HEK293 (cell line): ENCODE results near the gene CDH22.

Experiments used
- CTCF ChIA-PET: fragments of 350-600 bp; formaldehyde crosslinking; extraction: SDS; loops from one replicate; lab custom pipeline; 2021; ENCODE audit warnings: antibody characterized with exemption; lab: Yijun Ruan, JAX
- POLR2A ChIA-PET: fragments of 300-600 bp; formaldehyde crosslinking; extraction: SDS; loops from one replicate; lab custom pipeline; 2020; ENCODE audit warnings: antibody characterized with exemption, inconsistent platforms; lab: Yijun Ruan, JAX
- H3K27ac ChIP-seq: fragments of 200-500 bp; sonication (Bioruptor generic); 2 replicates; pipeline ENCODE4 v1.5.1; 2014; ENCODE audit warnings: low read depth, low read length, control low read depth, inconsistent platforms; ENCODE audit errors: extremely low read depth
- H3K36me3 ChIP-seq, 2 experiments: fragments of 200-500 bp in 1 of 2; sonication (Bioruptor generic) in 1 of 2; 1 replicate in 1 of 2; 2 replicates in 1 of 2; pipeline ENCODE4 v1.5.1; 2014 to 2017; ENCODE audit warnings: inconsistent platforms in 2 of 2, low read length in 2 of 2; ENCODE audit not compliant: control insufficient read depth in 2 of 2, insufficient read depth in 1 of 2
- H3K4me1 ChIP-seq: fragments of 200-500 bp; sonication (Bioruptor generic); 2 replicates; pipeline ENCODE4 v1.5.1; 2014; ENCODE audit warnings: mild to moderate bottlenecking, low read length, inconsistent platforms; ENCODE audit not compliant: control insufficient read depth, insufficient read depth
- H3K4me3 ChIP-seq: 2 replicates; pipeline ENCODE4 v1.5.1; 2011; ENCODE audit warnings: low read depth, mild to moderate bottlenecking, control low read depth, low read length, moderate library complexity
- H3K9me3 ChIP-seq: fragments of 200-500 bp; sonication (Bioruptor generic); 2 replicates; pipeline ENCODE4 v1.5.1; 2014; ENCODE audit warnings: low read depth, low read length, inconsistent platforms; ENCODE audit not compliant: control insufficient read depth, insufficient read depth
- BCL11A ChIP-seq: fragments of 450-650 bp; formaldehyde crosslinking; IDR thresholded peaks from 2 replicates; pipeline ENCODE4 v1.5.1; 2016; ENCODE audit warnings: low read depth, missing biosample characterization, missing genetic modification characterization
- GLIS1 ChIP-seq: fragments of 450-650 bp; formaldehyde crosslinking; IDR thresholded peaks from 2 replicates; pipeline ENCODE4 v1.5.1; 2016; ENCODE audit warnings: missing biosample characterization, missing genetic modification characterization
- HOXA7 ChIP-seq: sonication (generic); formaldehyde crosslinking; IDR thresholded peaks from 2 replicates; pipeline ENCODE4 v1.8.1; 2022; ENCODE audit warnings: missing genetic modification reagents, borderline replicate concordance
- KLF17 ChIP-seq: fragments of 450-650 bp; formaldehyde crosslinking; IDR thresholded peaks from 2 replicates; pipeline ENCODE4 v1.5.1; 2016; ENCODE audit warnings: missing biosample characterization, missing genetic modification characterization
- PATZ1 ChIP-seq: fragments of 450-650 bp; formaldehyde crosslinking; IDR thresholded peaks from 2 replicates; pipeline ENCODE4 v1.5.1; 2016; ENCODE audit warnings: missing biosample characterization, missing genetic modification characterization
- SP7 ChIP-seq: fragments of 450-650 bp; formaldehyde crosslinking; IDR thresholded peaks from 2 replicates; pipeline ENCODE4 v1.5.1; 2016; ENCODE audit warnings: missing biosample characterization, missing genetic modification characterization
- TSHZ1 ChIP-seq: fragments of 450-650 bp; formaldehyde crosslinking; IDR thresholded peaks from 2 replicates; pipeline ENCODE4 v1.5.1; 2016; ENCODE audit warnings: missing biosample characterization, missing genetic modification characterization, borderline replicate concordance
- WT1 ChIP-seq: fragments of 450-650 bp; formaldehyde crosslinking; IDR thresholded peaks from 2 replicates; pipeline ENCODE4 v1.5.1; 2016; ENCODE audit warnings: missing biosample characterization, missing genetic modification characterization
- YY1 ChIP-seq: fragments of 450-650 bp; formaldehyde crosslinking; IDR thresholded peaks from 2 replicates; pipeline ENCODE4 v1.5.1; 2018; ENCODE audit warnings: missing biosample characterization, missing genetic modification characterization
- ZBTB17 ChIP-seq: fragments of 450-650 bp; formaldehyde crosslinking; IDR thresholded peaks from 2 replicates; pipeline ENCODE4 v1.5.1; 2016; ENCODE audit warnings: missing biosample characterization, missing genetic modification characterization
- ZBTB7A ChIP-seq: fragments of 450-650 bp; formaldehyde crosslinking; IDR thresholded peaks from 2 replicates; pipeline ENCODE4 v1.5.1; 2016; ENCODE audit warnings: low read depth, missing biosample characterization, missing genetic modification characterization
- ZEB2 ChIP-seq: fragments of 450-650 bp; formaldehyde crosslinking; IDR thresholded peaks from 2 replicates; pipeline ENCODE4 v1.5.1; 2016; ENCODE audit warnings: missing biosample characterization, missing genetic modification characterization
- ZNF114 ChIP-seq: fragments of 450-650 bp; formaldehyde crosslinking; IDR thresholded peaks from 2 replicates; pipeline ENCODE4 v1.5.0; 2017; ENCODE audit warnings: missing biosample characterization, missing genetic modification characterization
- ZNF138 ChIP-seq: fragments of 450-650 bp; formaldehyde crosslinking; IDR thresholded peaks from 2 replicates; pipeline ENCODE4 v1.5.1; 2016; ENCODE audit warnings: missing biosample characterization, missing genetic modification characterization, borderline replicate concordance
- ZNF174 ChIP-seq: fragments of 450-650 bp; formaldehyde crosslinking; IDR thresholded peaks from 2 replicates; pipeline ENCODE4 v1.5.0; 2017; ENCODE audit warnings: missing biosample characterization, mild to moderate bottlenecking, missing genetic modification characterization
- ZNF18 ChIP-seq: fragments of 450-650 bp; formaldehyde crosslinking; IDR thresholded peaks from 2 replicates; pipeline ENCODE4 v1.5.1; 2016; ENCODE audit warnings: missing biosample characterization, missing genetic modification characterization
- ZNF24 ChIP-seq: fragments of 450-650 bp; formaldehyde crosslinking; IDR thresholded peaks from 2 replicates; pipeline ENCODE4 v1.5.1; 2016; ENCODE audit warnings: missing biosample characterization, missing genetic modification characterization
- ZNF248 ChIP-seq: fragments of 450-650 bp; formaldehyde crosslinking; IDR thresholded peaks from 2 replicates; pipeline ENCODE4 v1.5.1; 2017; ENCODE audit warnings: missing biosample characterization, missing genetic modification characterization
- ZNF48 ChIP-seq: fragments of 450-650 bp; formaldehyde crosslinking; IDR thresholded peaks from 2 replicates; pipeline ENCODE4 v1.5.1; 2016; ENCODE audit warnings: missing biosample characterization, missing genetic modification characterization
- ZNF558 ChIP-seq: fragments of 450-650 bp; formaldehyde crosslinking; IDR thresholded peaks from 2 replicates; pipeline ENCODE4 v1.5.1; 2016; ENCODE audit warnings: missing biosample characterization, missing genetic modification characterization
- ZNF561 ChIP-seq: fragments of 450-650 bp; IDR thresholded peaks from 2 replicates; pipeline ENCODE4 v1.5.1; 2018; ENCODE audit warnings: missing biosample characterization, missing genetic modification characterization, borderline replicate concordance
- ZNF580 ChIP-seq: fragments of 450-650 bp; formaldehyde crosslinking; IDR thresholded peaks from 2 replicates; pipeline ENCODE4 v1.5.1; 2016; ENCODE audit warnings: missing biosample characterization, missing genetic modification characterization
- ZNF600 ChIP-seq: fragments of 450-650 bp; formaldehyde crosslinking; IDR thresholded peaks from 2 replicates; pipeline ENCODE4 v1.5.1; 2016; ENCODE audit warnings: missing biosample characterization, missing genetic modification characterization
- ZNF629 ChIP-seq: fragments of 450-650 bp; formaldehyde crosslinking; IDR thresholded peaks from 2 replicates; pipeline ENCODE4 v1.5.1; 2017; ENCODE audit warnings: missing biosample characterization, missing genetic modification characterization

CDH22 gene

GRCh38 chr20:46216770-46217464 is 91.4 kb downstream of the CDH22 start (continued):
- TF ChIP-seq WT1 (tag by site-specific recombination) (no peak), TSHZ1 (no peak), ZNF138 (tag by site-specific recombination) (no peak), HOXA7 (CRISPR knock-in tag) (no peak), PATZ1 (tag by site-specific recombination) (no peak), KLF17 (tag by site-specific recombination) (no peak)

GRCh38 chr20:46215913-46216707 is 92.2 kb downstream of the CDH22 start:
- Histone ChIP-seq H3K4me3 (no peak overlapping the region), H3K4me1 (no peaks in the 10 kb centered on the region; the same call in 1 of the 2 replicates), H3K9me3 (no peaks in the 10 kb centered on the region), H3K27ac (no peak overlapping the region), H3K36me3 (no peaks in the 10 kb centered on the region)
- POLR2A ChIA-PET: interaction anchor here (0.6 to 1.4 kb wide), 6 partner anchors 8 to 40 kb away, joined by 3 to 9 read pairs (median 4); no protein-coding TSS in a partner anchor
- CTCF ChIA-PET: interaction anchor here (0.5 to 1.8 kb wide), 4 partner anchors 8 to 202 kb away, joined by 3 to 5 read pairs (median 4); no protein-coding TSS in a partner anchor
- TF ChIP-seq ZNF600 (tag by site-specific recombination) (peak; percentile 96), ZNF629 (peak; percentile 89), ZNF580 (tag by site-specific recombination) (no peak), ZNF48 (tag by site-specific recombination) (no peak), ZBTB7A (no peak), ZNF561 (no peak), GLIS1 (tag by site-specific recombination) (peak; percentile 92), ZBTB17 (tag by site-specific recombination) (peak; percentile 73), YY1 (tag by site-specific recombination) (no peak), ZNF248 (tag by site-specific recombination) (no peak), ZNF18 (tag by site-specific recombination) (no peak), SP7 (tag by site-specific recombination) (peak; percentile 94), BCL11A (tag by site-specific recombination) (peak; percentile 81; the same call in 1 of the 2 replicates), ZEB2 (tag by site-specific recombination) (peak; percentile 93), ZNF24 (peak; percentile 89), ZNF558 (no peak), ZNF114 (tag by site-specific recombination) (no peak), ZNF174 (tag by site-specific recombination) (no peak)
